T-helper 17 cell (primary cell): ENCODE measurements around the gene RPS6KA1. TPM values are rescaled to one million over a fixed set of nuclear protein-coding genes. Genes with fewer than 3 reads are reported as not detected.

ENCODE experiments used
- ATAC-seq: fragments of 150-1000 bp; cut with Tn5 transposase; 2 replicates; pipeline ENCODE4 v1.10.0; 2021; ENCODE audit warnings: mild to moderate bottlenecking, moderate library complexity
- DNase-seq, 3 donors: peaks; one replicate each; pipeline versions ENCODE4 v3.0.0 to v3.0.0-alpha.2; 2020 to 2021
- H3K9me3 ChIP-seq: one replicate; pipeline ENCODE4 v1.7.0; 2013; ENCODE audit warnings: low read length, mild to moderate bottlenecking; ENCODE audit not compliant: control insufficient read depth, poor library complexity, severe bottlenecking
- H3K27ac Mint-ChIP-seq: one replicate; pipeline ENCODE4 v1.8.0; 2022; ENCODE audit warnings: mild to moderate bottlenecking, moderate library complexity, mixed read lengths
- H3K27me3 Mint-ChIP-seq: one replicate; pipeline ENCODE4 v1.8.0; 2022; ENCODE audit warnings: mixed read lengths
- H3K36me3 Mint-ChIP-seq: one replicate; pipeline ENCODE4 v1.8.0; 2022; ENCODE audit warnings: low read depth, mixed read lengths
- H3K4me1 Mint-ChIP-seq: one replicate; pipeline ENCODE4 v1.8.0; 2022; ENCODE audit warnings: mild to moderate bottlenecking, mixed read lengths
- H3K4me3 Mint-ChIP-seq: one replicate; pipeline ENCODE4 v1.8.0; 2022; ENCODE audit warnings: mild to moderate bottlenecking, moderate library complexity, mixed read lengths
- total RNA-seq, 4 donors: library from RNA in 2 of 4; stranded (reverse) in 2 of 4; gene quantifications; one replicate each; pipeline ENCODE4 v1.2.3 and lab custom pipeline; 2022 to 2026

The RPS6KA1 gene
- total RNA-seq, 2 donors from 2014 or later = 76.3 to 98.0 TPM

DNA sequence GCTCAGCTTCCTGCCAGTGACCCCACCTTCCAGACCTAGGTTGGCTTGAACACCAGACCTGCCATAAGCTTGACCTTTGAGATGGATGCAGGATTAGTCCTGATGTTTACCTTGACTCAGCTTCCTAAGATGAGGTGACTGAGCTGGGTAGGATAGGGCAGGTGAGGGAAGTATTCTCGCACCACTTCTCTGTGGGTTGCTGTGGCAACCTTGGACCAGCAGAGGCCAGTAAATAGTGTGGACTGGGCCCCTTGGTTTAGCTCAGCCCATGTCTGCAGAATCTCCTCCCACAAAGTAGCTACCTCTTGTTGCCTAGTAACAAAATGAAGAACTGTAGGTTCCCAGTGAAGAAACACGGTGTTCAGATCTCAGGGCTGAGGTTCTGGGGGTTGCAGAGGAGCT, 8.4 kb downstream of the RPS6KA1 start:
- Mint-ChIP-seq H3K36me3 (no peaks in the 10 kb centered on the region), H3K27me3 (no peaks in the 10 kb centered on the region), H3K4me3 (no peak overlapping the region), H3K4me1 (peaks cover 56% of the 10 kb centered on the region), H3K27ac (peak overlapping the region; percentile 92)
- DNase-seq (no peak), ATAC-seq (peak; percentile 16)
- no peaks in the 10 kb centered on the region for H3K9me3 ChIP-seq

DNA sequence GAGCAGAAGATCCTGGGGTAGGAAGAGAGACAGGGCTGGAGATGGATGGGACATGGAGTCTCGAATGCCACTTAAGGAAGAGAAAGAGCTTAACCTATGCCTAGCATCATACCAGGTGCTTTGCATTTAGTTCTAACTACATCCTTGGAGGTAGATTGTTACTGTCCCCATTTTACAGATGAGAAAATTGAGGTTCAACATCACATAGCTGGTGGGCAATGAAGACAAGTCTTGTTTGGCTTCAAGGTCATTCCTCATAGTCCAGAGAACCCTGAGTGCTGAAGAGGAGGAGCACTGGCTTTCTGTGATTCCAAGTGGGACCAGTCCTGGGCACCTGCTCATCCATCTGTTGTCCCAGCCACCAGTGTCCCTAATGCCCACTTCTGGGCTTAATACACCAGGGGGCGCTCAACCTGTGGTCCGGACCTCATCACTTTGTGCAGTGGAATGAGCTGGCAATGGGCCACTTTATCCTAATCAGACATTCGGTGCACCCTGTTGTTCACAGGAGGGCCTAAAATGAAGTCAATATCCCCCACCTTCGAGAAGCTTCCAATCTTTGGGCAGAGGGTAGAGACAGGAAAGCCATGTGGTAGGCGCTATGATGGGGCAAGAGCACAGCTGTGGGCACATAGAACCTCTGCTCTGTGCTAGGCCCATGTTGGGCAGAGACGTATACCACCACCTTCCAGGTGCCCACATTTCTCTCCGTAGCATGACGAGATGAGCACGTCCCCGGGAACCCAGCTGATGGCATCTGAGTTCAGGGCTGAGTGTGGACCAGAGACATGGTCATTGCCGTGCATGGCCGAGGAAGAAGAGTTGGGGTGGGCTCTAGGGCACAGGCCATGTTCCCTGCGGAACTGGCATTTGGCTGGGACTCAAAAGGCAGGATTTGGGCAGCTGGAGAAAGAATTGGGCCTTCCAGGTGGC, 9.2 kb downstream of the RPS6KA1 start:
- H3K4me3 Mint-ChIP-seq = peak overlapping the region; percentile 69
- no peaks in the 10 kb centered on the region for H3K9me3 ChIP-seq
- DNase-seq (peak in 1 of 3 donors; percentile 26), ATAC-seq (no peak)
- peaks cover 62% of the 10 kb centered on the region for H3K4me1 Mint-ChIP-seq
- peak overlapping the region; percentile 92 for H3K27ac Mint-ChIP-seq
- H3K36me3 Mint-ChIP-seq = no peaks in the 10 kb centered on the region
- H3K27me3 Mint-ChIP-seq = no peaks in the 10 kb centered on the region

DNA sequence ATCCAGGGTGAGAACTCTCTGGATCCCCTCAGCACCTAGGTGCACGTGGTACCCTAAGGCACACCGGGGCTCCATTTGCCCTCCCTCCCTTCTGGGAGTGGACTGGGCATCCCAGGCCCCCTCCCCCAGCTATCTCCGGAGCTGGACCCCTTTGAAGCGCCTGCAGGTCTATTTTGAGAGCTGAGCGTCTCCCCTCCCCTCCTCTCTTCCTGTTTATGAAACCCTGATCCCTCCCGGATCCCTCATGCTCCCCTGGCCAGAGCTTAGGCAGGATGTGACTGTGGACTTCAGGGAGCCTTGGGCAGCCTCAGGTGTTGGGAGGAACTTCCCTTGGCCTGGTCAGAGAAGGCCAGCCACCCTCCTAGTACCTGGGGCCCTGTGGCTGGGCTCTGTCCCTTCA, 10.2 kb downstream of the RPS6KA1 start:
- H3K27me3 Mint-ChIP-seq = no peaks in the 10 kb centered on the region

DNA sequence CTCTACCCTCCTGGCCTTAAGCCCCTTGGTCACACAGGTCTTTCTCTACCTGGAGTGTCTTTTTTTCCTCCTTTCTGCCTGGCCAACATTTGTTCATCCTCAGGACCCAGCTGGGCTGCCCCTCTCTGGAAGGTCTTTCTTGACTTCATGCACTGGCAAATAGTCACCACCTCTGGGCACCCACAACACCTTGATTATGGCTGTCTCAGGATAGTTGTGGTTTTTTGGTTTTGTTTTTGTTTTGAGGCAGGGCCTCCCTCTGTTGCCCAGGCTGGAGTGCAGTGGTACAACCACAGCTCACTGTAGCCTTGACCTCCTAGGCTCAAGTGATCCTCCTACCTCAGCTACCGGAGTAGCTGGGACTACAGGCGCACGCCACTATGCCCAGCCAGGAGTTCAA, 10.8 kb downstream of the RPS6KA1 start:
- DNase-seq (no peak), ATAC-seq (no peak)
- H3K36me3 Mint-ChIP-seq = peaks cover under 1% of the 10 kb centered on the region
- peak overlapping the region; percentile 75 for H3K4me3 Mint-ChIP-seq
- H3K9me3 ChIP-seq = no peaks in the 10 kb centered on the region
- H3K27ac Mint-ChIP-seq = peak overlapping the region; percentile 92
- no peaks in the 10 kb centered on the region for H3K27me3 Mint-ChIP-seq
- H3K4me1 Mint-ChIP-seq = peaks cover 60% of the 10 kb centered on the region

More for the DNA sequence above, 10.2 kb downstream of the RPS6KA1 start:
- peak overlapping the region; percentile 75 for H3K4me3 Mint-ChIP-seq
- peak overlapping the region; percentile 92 for H3K27ac Mint-ChIP-seq
- no peaks in the 10 kb centered on the region for H3K36me3 Mint-ChIP-seq
- ATAC-seq = no peak
- H3K9me3 ChIP-seq = no peaks in the 10 kb centered on the region
- peaks cover 61% of the 10 kb centered on the region for H3K4me1 Mint-ChIP-seq
- DNase-seq = no peak

DNA sequence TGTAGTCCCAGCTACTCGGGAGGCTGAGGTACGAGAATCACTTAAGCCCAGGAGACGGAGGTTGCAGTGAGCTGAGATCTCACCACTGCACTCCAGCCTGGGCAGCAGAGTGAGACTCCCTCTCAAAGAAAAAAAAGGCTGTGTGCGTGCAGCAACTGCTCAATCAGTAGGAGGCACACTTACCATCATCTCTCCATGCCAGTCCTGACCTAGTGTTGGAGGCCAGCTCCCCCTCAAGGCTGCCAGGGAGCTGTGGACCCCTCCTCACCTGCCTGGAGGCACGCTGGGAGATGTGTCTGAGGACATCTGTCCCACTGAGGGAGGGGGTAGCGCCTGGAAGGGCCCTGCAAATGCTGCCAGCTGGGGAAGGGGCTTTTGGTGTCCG, 11.9 kb downstream of the RPS6KA1 start:
- no peaks in the 10 kb centered on the region for H3K27me3 Mint-ChIP-seq
- H3K4me1 Mint-ChIP-seq = peaks cover 67% of the 10 kb centered on the region
- H3K4me3 Mint-ChIP-seq = peak overlapping the region; percentile 86
- peak overlapping the region; percentile 97 for H3K27ac Mint-ChIP-seq
- peaks cover 2% of the 10 kb centered on the region for H3K36me3 Mint-ChIP-seq
- H3K9me3 ChIP-seq = no peaks in the 10 kb centered on the region
- DNase-seq (no peak), ATAC-seq (no peak)

DNA sequence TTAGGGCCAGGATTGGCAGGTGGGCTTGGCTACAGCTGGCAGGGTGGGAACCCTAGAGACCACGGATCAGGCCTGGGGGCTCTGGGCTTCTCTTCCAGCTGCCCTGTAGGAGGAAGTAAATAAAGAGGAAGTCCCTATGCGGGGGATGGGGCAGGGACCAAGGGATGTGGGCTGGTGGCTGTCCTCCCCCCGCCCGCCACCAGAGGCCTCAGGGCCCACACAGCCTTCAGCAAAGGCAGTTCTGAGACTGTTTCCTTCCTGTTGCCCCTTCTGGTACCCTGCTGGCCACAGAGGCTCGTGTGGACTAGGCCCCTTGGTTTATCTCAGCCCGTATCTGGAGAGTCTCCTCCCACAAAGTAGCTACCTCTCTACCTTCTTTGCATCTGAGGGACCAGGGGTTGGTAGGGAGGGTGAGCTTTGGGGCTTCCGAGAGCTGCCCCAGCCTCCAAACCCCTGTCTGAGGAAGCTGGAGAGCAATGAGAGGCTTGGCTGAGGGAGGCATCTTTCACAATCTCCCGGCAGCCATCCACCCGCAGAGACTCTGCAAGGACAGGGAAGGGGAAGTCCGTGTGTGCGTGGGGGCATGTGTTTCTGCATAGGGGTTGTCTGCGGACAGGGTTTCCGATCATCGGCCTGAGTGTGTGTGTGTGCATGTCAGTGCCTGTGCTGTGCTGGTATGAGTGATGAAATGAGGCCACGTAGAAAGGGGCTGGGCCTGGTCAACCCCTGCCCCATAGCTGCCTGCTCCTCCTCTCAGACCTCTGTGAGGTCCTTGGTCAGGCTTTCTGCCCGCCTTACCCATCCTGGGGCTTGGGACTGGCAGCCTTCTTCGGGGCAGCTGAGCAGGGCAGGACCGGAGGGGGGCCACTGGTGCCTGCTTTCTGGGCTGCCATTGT, 12.5 kb downstream of the RPS6KA1 start:
- H3K27me3 Mint-ChIP-seq = no peaks in the 10 kb centered on the region
- ATAC-seq (peak; percentile 65), DNase-seq (peak; percentile 47 to 55 (median 54))
- H3K36me3 Mint-ChIP-seq = peaks cover 2% of the 10 kb centered on the region
- H3K4me1 Mint-ChIP-seq = peaks cover 72% of the 10 kb centered on the region
- H3K27ac Mint-ChIP-seq = peak overlapping the region; percentile 97
- no peaks in the 10 kb centered on the region for H3K9me3 ChIP-seq
- H3K4me3 Mint-ChIP-seq = peak overlapping the region; percentile 86

DNA sequence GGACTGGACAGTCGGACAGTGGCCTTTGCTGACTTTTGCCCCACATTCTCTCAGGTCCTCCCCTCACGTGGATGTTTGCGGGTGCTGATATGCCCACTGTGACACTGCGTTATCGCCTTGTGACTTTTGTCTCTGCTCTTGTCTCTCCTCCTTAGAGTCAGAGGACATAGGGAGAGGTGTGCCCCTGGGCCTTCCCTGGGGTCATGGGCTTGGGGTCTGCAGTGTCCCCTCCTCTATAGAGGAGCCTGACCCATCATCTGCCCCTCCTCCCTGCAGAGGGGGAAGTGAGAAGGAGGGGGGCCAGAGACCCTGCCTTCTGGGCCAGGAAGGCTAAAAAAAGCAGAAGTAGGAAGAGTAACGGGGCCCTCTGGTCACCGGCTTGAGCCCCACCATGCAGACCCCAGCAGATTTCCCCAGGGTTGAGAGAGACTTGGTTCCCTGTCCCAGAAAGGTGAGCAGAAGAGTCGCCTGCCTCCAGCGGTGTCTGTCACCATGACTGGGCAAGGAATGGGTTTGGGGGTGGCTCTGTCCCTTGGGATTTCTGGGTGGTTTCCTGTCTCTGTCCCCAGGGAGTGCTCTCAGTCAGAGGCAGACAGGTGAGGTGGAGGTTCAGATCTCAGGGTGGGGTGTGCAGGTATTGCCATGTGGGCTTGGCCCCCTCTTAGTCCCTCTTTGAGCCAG, 13.3 kb downstream of the RPS6KA1 start:
- H3K4me1 Mint-ChIP-seq = peaks cover 77% of the 10 kb centered on the region
- ATAC-seq (no peak), DNase-seq (no peak)
- H3K27me3 Mint-ChIP-seq = no peaks in the 10 kb centered on the region
- peak overlapping the region; percentile 97 for H3K27ac Mint-ChIP-seq
- peak overlapping the region; percentile 86 for H3K4me3 Mint-ChIP-seq
- H3K36me3 Mint-ChIP-seq = peaks cover 4% of the 10 kb centered on the region
- no peaks in the 10 kb centered on the region for H3K9me3 ChIP-seq

DNA sequence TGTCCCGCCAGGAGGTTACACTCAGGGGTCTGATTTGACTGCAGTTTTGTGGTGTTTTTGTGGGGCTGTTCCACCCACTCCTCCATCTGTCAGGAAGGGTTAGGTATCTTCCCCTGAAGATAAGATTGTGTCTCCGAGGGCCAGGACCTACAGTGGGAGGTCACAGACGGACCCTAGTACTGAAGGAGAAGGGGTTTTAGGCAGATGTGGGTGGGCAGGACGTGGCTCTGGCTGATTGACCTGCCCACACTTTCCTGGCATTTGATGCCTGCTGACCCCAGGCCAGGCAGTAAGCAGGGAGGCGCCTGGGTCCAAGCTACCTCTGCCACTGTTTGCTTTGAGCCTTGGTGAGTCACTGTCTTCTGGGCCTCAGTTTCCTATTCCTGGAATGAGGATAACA, 13.9 kb downstream of the RPS6KA1 start:
- Mint-ChIP-seq H3K4me1 (peaks cover 76% of the 10 kb centered on the region), H3K27me3 (no peaks in the 10 kb centered on the region), H3K4me3 (peak overlapping the region; percentile 86), H3K36me3 (peaks cover 4% of the 10 kb centered on the region), H3K27ac (peak overlapping the region; percentile 97)
- no peak for DNase-seq
- no peak for ATAC-seq
- no peaks in the 10 kb centered on the region for H3K9me3 ChIP-seq

DNA sequence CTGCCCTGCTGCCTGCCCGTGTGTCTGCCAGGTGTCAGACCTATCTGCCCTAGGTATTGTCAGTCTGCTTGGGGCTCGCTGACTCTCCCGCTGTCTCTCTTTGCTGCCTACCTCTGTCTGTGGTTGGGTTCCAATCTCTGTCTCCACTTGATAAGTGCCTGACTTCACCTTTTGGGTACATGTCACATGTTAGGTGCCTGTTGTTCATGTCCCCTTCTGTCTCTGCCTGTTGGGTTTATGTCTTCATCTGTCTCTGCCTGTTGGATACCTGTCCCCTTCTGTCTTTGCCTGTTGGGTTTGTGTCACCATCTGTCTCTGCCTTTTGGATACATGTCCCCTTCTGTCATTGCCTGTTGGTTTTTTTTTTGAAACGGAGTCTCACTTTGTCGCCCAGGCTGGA, 14.6 kb downstream of the RPS6KA1 start:
- peak overlapping the region; percentile 95 for H3K27ac Mint-ChIP-seq
- DNase-seq = no peak

DNA sequence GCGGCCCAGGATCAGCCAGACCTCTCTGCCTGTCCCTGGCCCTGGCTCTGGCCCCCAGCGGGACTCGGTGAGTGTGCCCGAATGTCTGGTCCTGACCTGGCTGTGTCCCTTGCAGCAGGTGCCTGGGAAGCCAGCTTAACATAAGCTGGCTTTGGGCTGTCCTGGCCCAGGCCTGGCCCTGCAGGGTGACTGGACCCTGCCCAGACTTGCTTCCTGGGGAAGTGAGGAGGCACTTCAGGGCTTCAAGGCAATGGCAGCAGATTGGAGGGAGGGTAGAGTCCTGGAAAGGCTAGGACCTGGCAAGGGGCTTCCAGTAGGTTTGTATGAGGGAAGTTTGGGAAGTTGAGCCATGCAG, 16.4 kb downstream of the RPS6KA1 start:
- Mint-ChIP-seq H3K27me3 (no peaks in the 10 kb centered on the region), H3K4me3 (peak overlapping the region; percentile 93), H3K27ac (peak overlapping the region; percentile 95), H3K36me3 (peaks cover 4% of the 10 kb centered on the region), H3K4me1 (peaks cover 66% of the 10 kb centered on the region)
- ATAC-seq = no peak
- no peaks in the 10 kb centered on the region for H3K9me3 ChIP-seq
- no peak for DNase-seq

More for the DNA sequence above, 14.6 kb downstream of the RPS6KA1 start:
- H3K9me3 ChIP-seq = no peaks in the 10 kb centered on the region
- no peak for ATAC-seq
- H3K27me3 Mint-ChIP-seq = no peaks in the 10 kb centered on the region
- H3K36me3 Mint-ChIP-seq = peaks cover 4% of the 10 kb centered on the region
- no peak overlapping the region for H3K4me3 Mint-ChIP-seq
- peaks cover 75% of the 10 kb centered on the region for H3K4me1 Mint-ChIP-seq

DNA sequence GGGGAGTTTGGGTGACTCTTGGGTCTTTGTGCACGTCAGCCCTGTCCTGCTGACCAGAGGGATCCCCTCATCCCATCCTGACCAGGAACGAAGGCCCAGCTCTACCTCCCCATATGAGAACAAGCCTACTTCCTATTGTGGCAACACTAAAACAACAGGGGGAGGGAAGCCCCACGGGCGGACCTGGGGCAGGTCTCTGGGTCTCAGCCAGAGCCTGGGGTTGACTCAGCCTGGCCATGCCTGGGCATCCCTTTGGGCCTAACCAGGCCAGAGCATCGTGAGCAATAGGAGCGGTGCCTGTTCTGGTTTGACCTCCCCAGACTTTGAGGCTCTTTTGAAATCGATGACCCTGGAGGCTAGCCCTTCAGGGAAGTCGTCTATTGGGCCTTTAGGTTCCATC, 16.8 kb downstream of the RPS6KA1 start:
- peaks cover 69% of the 10 kb centered on the region for H3K4me1 Mint-ChIP-seq
- peak overlapping the region; percentile 93 for H3K4me3 Mint-ChIP-seq
- no peaks in the 10 kb centered on the region for H3K9me3 ChIP-seq
- no peaks in the 10 kb centered on the region for H3K27me3 Mint-ChIP-seq
- ATAC-seq = no peak
- DNase-seq = no peak
- H3K36me3 Mint-ChIP-seq = peaks cover 4% of the 10 kb centered on the region
- H3K27ac Mint-ChIP-seq = peak overlapping the region; percentile 95

DNA sequence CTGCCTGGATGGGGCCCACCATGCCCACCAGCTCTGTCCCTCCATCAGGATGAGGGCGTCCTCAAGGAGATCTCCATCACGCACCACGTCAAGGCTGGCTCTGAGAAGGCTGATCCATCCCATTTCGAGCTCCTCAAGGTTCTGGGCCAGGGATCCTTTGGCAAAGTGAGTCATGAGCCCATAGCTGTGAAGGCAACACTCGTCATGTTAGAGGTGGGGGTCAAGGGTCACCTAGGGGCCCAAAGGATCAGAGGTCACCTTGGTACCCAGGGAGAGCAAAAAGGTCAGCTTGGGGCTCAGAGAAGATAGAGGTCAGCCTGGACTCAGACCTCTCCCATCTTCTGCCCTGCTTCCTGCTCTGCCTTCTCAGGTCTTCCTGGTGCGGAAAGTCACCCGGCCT, 17.3 kb downstream of the RPS6KA1 start:
- H3K27ac Mint-ChIP-seq = peak overlapping the region; percentile 95
- no peaks in the 10 kb centered on the region for H3K9me3 ChIP-seq
- H3K27me3 Mint-ChIP-seq = no peaks in the 10 kb centered on the region
- no peak for DNase-seq
- peaks cover 4% of the 10 kb centered on the region for H3K36me3 Mint-ChIP-seq
- H3K4me1 Mint-ChIP-seq = peaks cover 68% of the 10 kb centered on the region
- H3K4me3 Mint-ChIP-seq = peak overlapping the region; percentile 93
- ATAC-seq = no peak

DNA sequence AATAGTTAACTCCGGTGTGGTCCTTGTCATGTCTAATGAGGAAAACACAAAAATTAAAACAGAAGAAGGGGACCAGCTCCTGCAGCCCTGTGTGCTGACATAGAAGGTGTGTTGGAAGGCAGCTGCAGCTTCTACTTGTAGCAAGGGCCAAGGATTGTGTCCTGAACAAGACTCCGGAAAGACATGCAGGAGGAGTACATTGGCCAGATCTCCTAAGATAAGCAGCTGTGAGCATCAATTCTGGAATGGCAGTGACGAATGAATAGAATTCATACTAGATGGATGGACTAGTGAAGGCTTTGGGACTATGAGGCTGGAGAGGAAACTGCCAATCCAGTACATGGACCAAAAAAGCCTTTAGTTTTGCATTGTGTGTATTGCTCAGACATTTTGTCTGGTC, 19.3 kb downstream of the RPS6KA1 start:
- DNase-seq (no peak), ATAC-seq (no peak)
- no peaks in the 10 kb centered on the region for H3K27me3 Mint-ChIP-seq
- peaks cover 53% of the 10 kb centered on the region for H3K4me1 Mint-ChIP-seq
- no peak overlapping the region for H3K4me3 Mint-ChIP-seq
- no peaks in the 10 kb centered on the region for H3K9me3 ChIP-seq
- H3K36me3 Mint-ChIP-seq = peaks cover 6% of the 10 kb centered on the region
- H3K27ac Mint-ChIP-seq = no peak overlapping the region
